Forelimb muscle (tissue), 1 donor: Measurements from ENCODE around the gene TCEA3. TPM values are rescaled to one million over a fixed set of nuclear protein-coding genes. Genes with fewer than 3 reads are reported as not detected.
A peak's percentile ranks its signal among the peaks of the same experiment; 100 is the strongest.
"Not testable (repeated sequence)": the region's sequence is repeated elsewhere in the genome, so short reads cannot be mapped to it uniquely, and the experiment has no call there.

ENCODE experiments used
- DNase-seq: peaks from one replicate; pipeline ENCODE4 v3.0.0-alpha.2; 2013; ENCODE audit warnings: low read depth
- polyA plus RNA-seq: library from polyadenylated mRNA; unstranded; fragments of 120-200 nt; gene quantifications from one replicate; pipeline ENCODE4 v1.2.1, GENCODE V29; 2013; ENCODE audit not compliant: insufficient read length

Gene TCEA3
- polyA plus RNA-seq, 1 donor = 366 TPM

GRCh38 chr1:23393706-23394105 is 30.8 kb downstream of the TCEA3 start:
- no peak for DNase-seq

- no peak for DNase-seq
Observed at GRCh38 chr1:23392125-23392855, 32.3 kb downstream of the TCEA3 start.

GRCh38 chr1:23389837-23390321 is 34.7 kb downstream of the TCEA3 start:
- no peak for DNase-seq

- no peak for DNase-seq
Observed at GRCh38 chr1:23387494-23387893, 37.1 kb downstream of the TCEA3 start.

- DNase-seq = no peak
Observed at GRCh38 chr1:23385119-23385621, 39.4 kb downstream of the TCEA3 start.

- DNase-seq = no peak
Observed at GRCh38 chr1:23384312-23385058, 40.1 kb downstream of the TCEA3 start.

- DNase-seq = no peak
Observed at GRCh38 chr1:23383577-23384311, 40.8 kb downstream of the TCEA3 start.

GRCh38 chr1:23381233-23381885 is 43.2 kb downstream of the TCEA3 start:
- no peak for DNase-seq

- no peak for DNase-seq
Observed at GRCh38 chr1:23380719-23381118, 43.8 kb downstream of the TCEA3 start.

- not testable (repeated sequence) for DNase-seq
Observed at GRCh38 chr1:23380236-23380635, 44.3 kb downstream of the TCEA3 start.

GRCh38 chr1:23376890-23377811 is 47.4 kb downstream of the TCEA3 start:
- DNase-seq = no peak

GRCh38 chr1:23374079-23374735 is 50.3 kb downstream of the TCEA3 start:
- DNase-seq = not testable (repeated sequence)

- no peak for DNase-seq
Observed at GRCh38 chr1:23371987-23372880, 52.3 kb downstream of the TCEA3 start.

- no peak for DNase-seq
Observed at GRCh38 chr1:23370709-23371584, 53.6 kb downstream of the TCEA3 start.

GRCh38 chr1:23370330-23370708 is 54.2 kb downstream of the TCEA3 start:
- no peak for DNase-seq

GRCh38 chr1:23369335-23370013 is 55.1 kb downstream of the TCEA3 start, which contains the start of gene ZNF436:
Gene ZNF436, minus strand, starts transcription at chr1:23369836. Its CDS starts 1,831 bp downstream, at chr1:23368005.
- DNase-seq = peak; percentile 97
